Activated CD8-positive, alpha-beta memory T cell treated with anti-CD3 and anti-CD28 coated beads for 4 hours (primary cell): ENCODE measurements around the gene SYVN1.
"Not testable (repeated sequence)": the region's sequence is repeated elsewhere in the genome, so short reads cannot be mapped to it uniquely, and the experiment has no call there.

Experiments used
- DNase-seq, 2 donors: peaks; one replicate each; pipeline ENCODE4 v3.0.0-alpha.2; 2020; ENCODE audit warnings: low read depth in 2 of 2

Gene SYVN1

GRCh38 chr11:65127473-65128181 lies 6.7 kb downstream of the SYVN1 start:
- no peak for DNase-seq

- no peak for DNase-seq
Observed at GRCh38 chr11:65126624-65127274, 7.6 kb downstream of the SYVN1 start.

GRCh38 chr11:65125197-65126056 lies 8.9 kb downstream of the SYVN1 start:
- no peak for DNase-seq

GRCh38 chr11:65124480-65125196 lies 9.7 kb downstream of the SYVN1 start:
- no peak for DNase-seq

- DNase-seq, result peak; percentile 98 to 99
Observed at GRCh38 chr11:65121865-65122696, 12.2 kb downstream of the SYVN1 start, which contains the start of the genes FAU and MRPL49. FAU (minus strand) TSS chr11:65122134; CDS start chr11:65121813, 321 bp downstream. MRPL49 (plus strand) TSS chr11:65122321; CDS start chr11:65122347, 26 bp downstream.

- DNase-seq, result no peak
Observed at GRCh38 chr11:65121447-65121864, 12.9 kb downstream of the SYVN1 start.

GRCh38 chr11:65120831-65121230 lies 13.5 kb downstream of the SYVN1 start:
- no peak for DNase-seq

GRCh38 chr11:65119670-65119995 lies 14.7 kb downstream of the SYVN1 start:
- DNase-seq, result no peak

- DNase-seq, result not testable (repeated sequence)
Observed at GRCh38 chr11:65118891-65119669, 15.2 kb downstream of the SYVN1 start.

GRCh38 chr11:65118097-65118837 lies 16.1 kb downstream of the SYVN1 start:
- DNase-seq, result no peak

GRCh38 chr11:65117206-65118096 lies 16.9 kb downstream of the SYVN1 start, which contains the start of gene ZNHIT2:
ZNHIT2 (minus strand) TSS chr11:65117701; CDS start chr11:65117653, 48 bp downstream.
- peak; percentile 100 for DNase-seq

- DNase-seq, result peak in 1 of 2 donors; percentile 60
Observed at GRCh38 chr11:65116370-65117205, 17.7 kb downstream of the SYVN1 start.

- DNase-seq, result no peak
Observed at GRCh38 chr11:65115361-65116082, 18.8 kb downstream of the SYVN1 start.

- no peak for DNase-seq
Observed at GRCh38 chr11:65114538-65115171, 19.7 kb downstream of the SYVN1 start.

GRCh38 chr11:65113839-65114238 lies 20.5 kb downstream of the SYVN1 start:
- no peak for DNase-seq

- DNase-seq, result no peak
Observed at GRCh38 chr11:65113361-65113756, 21.0 kb downstream of the SYVN1 start.
